Cardiac muscle cell (in vitro differentiated cells and primary cell): ENCODE results near the gene FNDC3B. TPM values are rescaled to one million over a fixed set of nuclear protein-coding genes. Genes with fewer than 3 reads are reported as not detected.

ENCODE experiments used
- DNase-seq, 2 donors: peaks; one replicate each; pipeline versions ENCODE4 v3.0.0 to v3.0.0-alpha.2; 2010 to 2017; ENCODE audit warnings: low read depth in 1 of 2, low spot score in 1 of 2
- H3K27ac ChIP-seq: fragments of 200-600 bp; sonication (generic); 2 replicates; pipeline ENCODE4 v1.5.1; 2016
- H3K27me3 ChIP-seq: fragments of 200-600 bp; sonication (generic); 2 replicates; pipeline ENCODE4 v1.6.0; 2016; ENCODE audit warnings: control low read depth
- H3K36me3 ChIP-seq: fragments of 200-600 bp; sonication (generic); 2 replicates; pipeline ENCODE4 v1.5.1; 2016; ENCODE audit warnings: control low read depth
- H3K4me1 ChIP-seq: fragments of 200-600 bp; sonication (generic); 2 replicates; pipeline ENCODE4 v1.8.1; 2017; ENCODE audit warnings: low read depth, mild to moderate bottlenecking, mixed run types
- H3K4me3 ChIP-seq: fragments of 200-600 bp; sonication (generic); 2 replicates; pipeline ENCODE4 v1.5.1; 2016; ENCODE audit warnings: mild to moderate bottlenecking
- H3K9me3 ChIP-seq: fragments of 200-600 bp; sonication (generic); 2 replicates; pipeline ENCODE4 v1.5.1; 2017; ENCODE audit warnings: low read depth, mild to moderate bottlenecking, control low read depth
- polyA plus RNA-seq: library from polyadenylated mRNA; unstranded; fragments of >200 nt; fragmentation: Nextera tagmentation; extraction: Ambion mirVana; gene quantifications from 2 replicates; pipeline ENCODE4 v1.2.1, GENCODE V29; 2016
- total RNA-seq: library from RNA; depleted of rRNA; stranded (reverse); fragments of >200 nt; gene quantifications from 2 replicates; pipeline ENCODE4 v1.2.3, GENCODE V29; 2016
- TF ChIP-seq, protein P1 (sequence below): IDR thresholded peaks from 2 replicates; pipeline ENCODE4 v1.5.1; 2012; ENCODE audit warnings: low read depth, mild to moderate bottlenecking, low read length

The FNDC3B gene
- total and polyA plus RNA-seq, 2 experiments from 2014 or later, result 55.2 to 62.3 TPM

DNA sequence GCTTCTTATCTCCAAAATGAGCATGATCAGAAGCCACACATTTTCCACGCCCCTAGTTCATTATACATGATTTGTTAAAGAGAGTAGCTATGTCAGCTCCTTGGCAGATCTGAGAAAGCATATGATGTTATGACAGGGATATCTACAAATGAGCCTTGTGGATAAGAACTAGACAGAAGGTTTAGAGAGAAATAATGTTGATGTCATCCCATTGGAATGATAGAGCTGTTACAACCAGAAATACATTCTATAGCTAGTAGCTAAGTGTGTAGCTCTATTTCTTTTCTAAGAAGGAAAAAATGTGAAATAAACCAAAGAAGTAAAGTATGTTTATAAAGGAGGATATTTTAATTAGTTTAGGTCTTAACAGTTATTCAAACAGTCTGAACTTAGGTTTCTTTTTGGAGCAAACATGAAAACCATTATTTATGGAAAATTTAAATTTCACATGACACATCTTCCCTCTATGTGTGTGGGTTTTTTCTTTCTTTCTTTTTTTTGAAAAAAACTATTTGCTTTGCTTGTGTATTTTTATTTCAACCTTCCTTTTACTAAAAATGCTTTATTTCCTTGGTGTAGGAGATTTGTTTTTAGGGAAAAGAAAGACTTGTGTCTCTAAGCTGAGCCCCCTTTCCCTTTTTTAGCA lies 241.2 kb downstream of the FNDC3B start:
- H3K4me3 ChIP-seq, result no peak overlapping the region
- H3K9me3 ChIP-seq, result no peaks in the 10 kb centered on the region
- H3K36me3 ChIP-seq, result no peaks in the 10 kb centered on the region
- H3K27me3 ChIP-seq, result no peaks in the 10 kb centered on the region
- H3K4me1 ChIP-seq, result peaks cover 29% of the 10 kb centered on the region
- TF ChIP-seq, protein P1, sequence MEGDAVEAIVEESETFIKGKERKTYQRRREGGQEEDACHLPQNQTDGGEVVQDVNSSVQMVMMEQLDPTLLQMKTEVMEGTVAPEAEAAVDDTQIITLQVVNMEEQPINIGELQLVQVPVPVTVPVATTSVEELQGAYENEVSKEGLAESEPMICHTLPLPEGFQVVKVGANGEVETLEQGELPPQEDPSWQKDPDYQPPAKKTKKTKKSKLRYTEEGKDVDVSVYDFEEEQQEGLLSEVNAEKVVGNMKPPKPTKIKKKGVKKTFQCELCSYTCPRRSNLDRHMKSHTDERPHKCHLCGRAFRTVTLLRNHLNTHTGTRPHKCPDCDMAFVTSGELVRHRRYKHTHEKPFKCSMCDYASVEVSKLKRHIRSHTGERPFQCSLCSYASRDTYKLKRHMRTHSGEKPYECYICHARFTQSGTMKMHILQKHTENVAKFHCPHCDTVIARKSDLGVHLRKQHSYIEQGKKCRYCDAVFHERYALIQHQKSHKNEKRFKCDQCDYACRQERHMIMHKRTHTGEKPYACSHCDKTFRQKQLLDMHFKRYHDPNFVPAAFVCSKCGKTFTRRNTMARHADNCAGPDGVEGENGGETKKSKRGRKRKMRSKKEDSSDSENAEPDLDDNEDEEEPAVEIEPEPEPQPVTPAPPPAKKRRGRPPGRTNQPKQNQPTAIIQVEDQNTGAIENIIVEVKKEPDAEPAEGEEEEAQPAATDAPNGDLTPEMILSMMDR, result no peak
- DNase-seq, result peak in 1 of 2 donors; percentile 79
- H3K27ac ChIP-seq, result peak overlapping the region; percentile 45

DNA sequence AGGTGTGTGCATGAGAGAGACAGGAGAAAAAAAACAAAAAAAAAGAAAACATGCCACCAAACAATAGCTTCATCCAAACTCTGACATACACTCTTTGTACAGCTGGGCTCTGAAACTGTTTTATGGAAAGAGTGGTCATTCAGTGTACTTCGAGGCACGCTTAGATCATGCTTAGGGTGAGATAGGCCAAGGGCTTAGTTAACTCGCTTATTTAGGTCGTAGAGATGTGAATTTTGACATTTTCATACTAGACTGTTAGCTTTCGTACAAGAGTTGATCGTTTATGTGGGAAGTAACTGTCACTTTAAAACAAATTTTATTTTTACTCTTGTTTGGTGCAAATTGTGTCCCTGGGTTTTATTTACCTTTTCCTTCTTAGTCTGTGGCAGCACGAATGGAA lies 242.5 kb downstream of the FNDC3B start:
- Histone ChIP-seq H3K27me3 (no peaks in the 10 kb centered on the region), H3K27ac (no peak overlapping the region), H3K36me3 (no peaks in the 10 kb centered on the region), H3K9me3 (no peaks in the 10 kb centered on the region), H3K4me1 (peaks cover 31% of the 10 kb centered on the region), H3K4me3 (no peak overlapping the region)
- no peak for DNase-seq
- TF ChIP-seq, protein P1, result no peak

DNA sequence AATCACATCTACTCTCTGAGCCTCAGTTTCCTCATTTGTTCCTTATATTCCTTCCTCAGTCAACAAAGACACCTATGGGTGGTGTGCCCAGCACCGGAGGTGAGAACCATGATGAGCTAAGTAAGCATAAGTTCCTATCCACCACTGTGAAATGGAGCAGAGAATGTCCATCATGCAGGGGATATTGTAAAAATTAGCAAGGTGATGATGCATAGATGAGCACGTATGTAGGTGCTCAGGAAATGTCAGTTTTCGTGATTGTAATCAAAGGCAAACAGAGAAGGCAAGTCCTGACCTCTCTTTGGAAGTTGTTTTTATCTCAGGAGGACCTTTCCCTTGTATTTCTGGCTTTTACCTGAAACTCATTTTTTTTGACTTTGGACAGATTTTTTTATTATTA lies 243.5 kb downstream of the FNDC3B start:
- H3K27ac ChIP-seq, result no peak overlapping the region
- H3K9me3 ChIP-seq, result no peaks in the 10 kb centered on the region

DNA sequence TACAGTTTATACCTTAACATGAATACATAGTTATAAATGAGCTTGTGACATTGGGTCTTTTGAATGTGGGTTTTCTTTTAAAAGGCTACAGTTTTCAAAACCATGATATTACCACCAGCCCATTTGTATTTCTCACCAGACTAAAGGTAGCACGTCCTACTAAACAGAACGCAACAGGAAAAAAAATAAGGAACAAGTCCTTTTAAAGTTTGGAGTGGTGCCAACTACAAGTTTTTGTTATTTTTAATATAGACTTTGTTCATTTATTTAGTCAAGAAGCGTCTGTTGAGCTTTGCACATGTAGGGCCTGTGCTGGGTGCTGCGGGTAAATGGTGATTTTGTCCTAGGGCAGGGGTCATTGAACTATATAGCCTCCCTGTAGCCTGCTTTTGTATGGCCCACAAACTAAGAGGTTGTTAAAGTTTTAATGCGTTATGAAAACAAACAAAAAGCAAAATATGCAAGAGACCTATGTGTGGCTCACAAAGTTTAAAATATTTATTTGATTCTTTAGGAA lies 244.5 kb downstream of the FNDC3B start:
- no peaks in the 10 kb centered on the region for H3K36me3 ChIP-seq
- no peaks in the 10 kb centered on the region for H3K9me3 ChIP-seq
- H3K4me1 ChIP-seq, result peaks cover 46% of the 10 kb centered on the region
- H3K27ac ChIP-seq, result no peak overlapping the region
- TF ChIP-seq, protein P1, result no peak
- no peaks in the 10 kb centered on the region for H3K27me3 ChIP-seq
- DNase-seq, result no peak
- H3K4me3 ChIP-seq, result no peak overlapping the region

More for the DNA sequence above, 243.5 kb downstream of the FNDC3B start:
- TF ChIP-seq, protein P1, result no peak
- no peaks in the 10 kb centered on the region for H3K27me3 ChIP-seq
- H3K4me1 ChIP-seq, result peaks cover 41% of the 10 kb centered on the region
- no peaks in the 10 kb centered on the region for H3K36me3 ChIP-seq
- no peak for DNase-seq
- no peak overlapping the region for H3K4me3 ChIP-seq

DNA sequence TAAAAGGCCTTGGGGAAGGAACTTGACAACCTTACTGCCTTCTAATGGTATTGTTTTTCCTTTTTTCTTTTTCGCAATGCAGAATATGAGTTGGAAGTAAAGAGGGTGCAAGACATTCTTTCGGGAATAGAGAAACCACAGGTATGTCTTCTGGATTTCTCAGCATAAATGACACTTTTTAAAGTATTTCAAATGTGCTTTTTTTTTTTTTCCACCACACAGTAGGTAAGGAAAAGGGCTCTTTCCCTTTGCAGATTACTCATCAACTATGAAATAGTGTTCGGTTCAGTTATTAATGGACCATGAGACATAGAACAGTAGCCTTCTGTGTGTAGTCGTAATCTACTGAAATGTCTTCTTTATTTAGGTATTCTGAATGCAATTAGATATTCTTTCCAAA lies 246.5 kb downstream of the FNDC3B start:
- H3K4me3 ChIP-seq, result no peak overlapping the region
- H3K27ac ChIP-seq, result no peak overlapping the region
- no peaks in the 10 kb centered on the region for H3K9me3 ChIP-seq
- TF ChIP-seq, protein P1, result no peak
- peaks cover 31% of the 10 kb centered on the region for H3K4me1 ChIP-seq
- H3K27me3 ChIP-seq, result no peaks in the 10 kb centered on the region
- no peaks in the 10 kb centered on the region for H3K36me3 ChIP-seq
- DNase-seq, result peak in 1 of 2 donors; percentile 58
